DOHH2 (cell line): ENCODE results near the gene LBP.

Experiments
- CTCF ChIP-seq: fragments of 200-600 bp; sonication (generic); IDR thresholded peaks from one replicate; pipeline ENCODE4 v1.5.1; 2014; ENCODE audit warnings: antibody characterized with exemption, mild to moderate bottlenecking, low read depth, low read length; ENCODE audit not compliant: poor library complexity, severe bottlenecking
- EZH2phosphoT487 ChIP-seq: fragments of 200-600 bp; sonication (generic); IDR thresholded peaks from 2 replicates; pipeline ENCODE4 v1.6.1; 2017; ENCODE audit warnings: borderline replicate concordance, mild to moderate bottlenecking, antibody characterized with exemption, low read length, moderate library complexity, mixed read lengths

- TF ChIP-seq CTCF (no peak), EZH2phosphoT487 (no peak)
Observed at GRCh38 chr20:38423541-38423940, 77.3 kb downstream of the LBP start.
